Stimulated activated CD4-positive, alpha-beta T cell treated with anti-CD3 and anti-CD28 coated beads, TNF-alpha, amount 100 ng/mL, for 4 hours (primary cell): Measurements from ENCODE around the gene RILP.

ENCODE experiments used
- DNase-seq, 3 experiments: peaks; one replicate each; pipeline ENCODE4 v3.0.0-alpha.2; 2020; ENCODE audit warnings: low read depth in 3 of 3

The RILP gene

DNA sequence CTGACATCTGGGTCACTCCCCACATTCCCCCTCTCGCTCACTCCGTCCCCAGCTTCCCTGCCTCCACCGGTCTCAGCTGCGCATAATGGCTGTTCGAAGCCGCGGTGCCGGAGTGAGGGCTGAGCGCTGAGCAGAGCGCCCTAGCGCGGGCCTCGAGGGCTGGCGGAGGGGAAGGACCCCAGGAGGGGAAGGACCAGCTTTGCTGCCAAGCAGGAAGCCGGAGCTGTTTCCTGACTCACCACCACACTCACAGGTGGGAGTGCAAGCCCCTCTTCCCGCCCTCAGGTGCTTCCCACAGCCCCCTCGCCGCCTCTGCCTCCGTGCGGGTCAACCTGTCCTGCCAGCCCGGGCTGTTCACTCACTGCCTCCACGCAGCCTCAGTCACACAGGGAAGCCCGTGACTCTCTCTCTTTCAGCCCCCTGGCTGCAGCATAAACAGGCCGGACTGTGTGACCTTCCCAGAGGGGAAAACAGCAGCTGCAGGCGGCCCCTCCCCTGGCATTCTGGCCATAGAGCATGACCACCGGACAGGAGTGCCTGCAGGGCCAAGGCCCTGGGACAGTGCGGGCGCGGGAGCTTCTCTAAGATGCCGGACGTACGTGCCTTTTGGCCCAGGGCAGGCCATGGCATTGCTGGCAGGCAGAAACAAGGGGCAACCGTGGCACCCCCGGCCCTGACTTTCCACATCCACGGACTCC is 44.7 kb downstream of the RILP start:
- no peak for DNase-seq

DNA sequence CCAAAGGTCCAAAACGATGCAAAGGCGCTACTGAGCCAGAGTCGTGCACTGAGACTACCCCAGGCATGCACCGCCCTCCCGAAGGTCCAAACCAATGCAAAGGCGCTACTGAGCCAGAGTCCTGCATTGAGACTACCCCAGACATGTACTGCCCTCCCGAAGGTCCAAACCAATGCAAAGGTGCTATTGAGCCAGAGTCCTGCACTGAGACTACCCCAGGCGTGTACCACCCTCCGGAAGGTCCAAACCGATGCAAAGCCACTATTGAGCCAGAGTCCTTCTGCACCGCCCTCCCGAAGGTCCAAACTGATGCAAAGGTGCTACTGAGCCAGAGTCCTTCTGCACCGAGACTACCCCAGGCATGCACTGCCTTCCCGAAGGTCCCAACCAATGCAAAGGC is 48.1 kb downstream of the RILP start:
- DNase-seq = no peak

DNA sequence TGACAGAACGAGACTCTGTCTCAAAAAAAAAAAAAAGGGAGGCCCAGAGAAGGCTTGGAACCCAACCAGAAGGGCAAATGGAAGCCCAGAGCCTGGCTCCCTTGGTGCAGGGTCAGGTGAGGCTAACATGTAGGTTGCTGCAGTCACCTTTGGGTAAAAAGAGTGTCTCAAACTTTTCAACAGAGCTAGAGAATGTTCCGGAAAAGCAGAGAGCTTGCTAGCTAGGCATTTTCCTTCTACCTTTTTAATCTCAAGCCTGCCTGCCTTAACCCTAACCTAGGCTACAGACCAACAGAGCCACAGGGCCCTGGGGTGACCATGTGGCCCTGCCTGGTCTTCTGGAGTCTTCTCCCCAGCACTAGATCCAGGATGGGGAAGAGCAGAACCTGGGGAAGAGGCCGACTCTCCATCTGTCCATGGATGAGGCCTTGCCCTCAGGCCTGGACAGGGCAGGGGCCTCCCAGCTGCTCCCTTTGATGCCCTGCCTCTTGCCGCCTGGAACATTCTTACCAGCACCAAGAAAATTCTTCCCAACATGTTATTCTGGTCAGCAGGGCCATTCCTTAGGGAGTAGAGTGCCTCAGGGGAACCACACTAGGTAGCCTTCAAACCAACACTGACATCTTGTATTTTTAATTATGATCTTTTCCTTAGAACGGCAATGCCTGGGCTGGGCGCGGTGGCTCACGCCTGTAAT is 51.1 kb downstream of the RILP start:
- no peak for DNase-seq

DNA sequence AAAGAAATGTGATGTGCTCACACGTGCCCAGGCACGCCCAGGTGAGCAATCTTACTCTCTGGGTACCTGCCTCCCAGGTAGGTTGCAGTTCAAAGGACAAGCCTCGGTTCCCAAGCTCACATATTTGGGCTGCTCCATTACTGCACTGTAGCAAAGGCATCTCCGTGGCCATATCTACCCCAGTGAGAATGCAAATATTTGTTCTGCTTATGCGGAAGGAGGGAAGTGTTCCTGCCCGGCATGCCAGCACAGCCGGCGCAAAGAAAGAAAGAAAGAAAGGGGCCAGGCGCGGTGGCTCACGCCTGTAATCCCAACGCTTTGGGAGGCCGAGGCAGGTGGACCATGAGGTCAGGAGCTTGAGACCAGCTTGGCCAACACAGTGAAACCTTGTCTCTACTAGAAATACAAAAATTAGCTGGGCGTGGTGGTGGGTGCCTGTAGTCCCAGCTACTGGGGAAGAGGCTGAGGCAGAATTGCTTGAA is 51.8 kb downstream of the RILP start:
- no peak for DNase-seq
